ENCODE data around the gene TMC7. TPM values are rescaled to one million over a fixed set of nuclear protein-coding genes. Genes with fewer than 3 reads are reported as not detected.
"Not testable (repeated sequence)": the region's sequence is repeated elsewhere in the genome, so short reads cannot be mapped to it uniquely, and the experiment has no call there.

TMC7 gene
- total RNA-seq, 3 donors from 2014 or later: 0.64 to 1.3 (median 0.73) TPM

DNA sequence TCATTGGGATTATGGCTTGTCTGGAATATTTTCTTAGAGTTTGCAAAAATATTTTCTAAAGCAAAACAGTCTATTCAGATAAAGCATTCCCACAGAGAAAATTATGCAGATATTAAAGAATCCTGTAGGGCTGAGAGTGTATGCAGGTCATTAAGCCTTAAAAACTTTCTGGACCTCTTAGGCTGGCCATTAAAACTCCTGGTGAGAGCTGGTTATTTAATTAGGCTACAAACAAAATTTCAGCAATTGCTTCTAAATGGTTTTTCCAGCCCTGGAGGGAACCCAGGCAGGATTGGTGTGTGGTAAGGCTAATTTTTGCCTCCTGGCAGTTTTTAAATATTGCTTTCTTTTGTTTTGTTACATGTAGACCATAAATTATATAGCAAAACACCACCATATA, 30.2 kb upstream of the TMC7 start:
- no peak overlapping the region for H3K4me3 ChIP-seq
- no peak for DNase-seq (ENCODE audit: low spot score in 2 of 2)
- TF ChIP-seq POLR2AphosphoS5 (IDR thresholded peaks at IDR 0.05): no peak
- TF ChIP-seq, protein P1, sequence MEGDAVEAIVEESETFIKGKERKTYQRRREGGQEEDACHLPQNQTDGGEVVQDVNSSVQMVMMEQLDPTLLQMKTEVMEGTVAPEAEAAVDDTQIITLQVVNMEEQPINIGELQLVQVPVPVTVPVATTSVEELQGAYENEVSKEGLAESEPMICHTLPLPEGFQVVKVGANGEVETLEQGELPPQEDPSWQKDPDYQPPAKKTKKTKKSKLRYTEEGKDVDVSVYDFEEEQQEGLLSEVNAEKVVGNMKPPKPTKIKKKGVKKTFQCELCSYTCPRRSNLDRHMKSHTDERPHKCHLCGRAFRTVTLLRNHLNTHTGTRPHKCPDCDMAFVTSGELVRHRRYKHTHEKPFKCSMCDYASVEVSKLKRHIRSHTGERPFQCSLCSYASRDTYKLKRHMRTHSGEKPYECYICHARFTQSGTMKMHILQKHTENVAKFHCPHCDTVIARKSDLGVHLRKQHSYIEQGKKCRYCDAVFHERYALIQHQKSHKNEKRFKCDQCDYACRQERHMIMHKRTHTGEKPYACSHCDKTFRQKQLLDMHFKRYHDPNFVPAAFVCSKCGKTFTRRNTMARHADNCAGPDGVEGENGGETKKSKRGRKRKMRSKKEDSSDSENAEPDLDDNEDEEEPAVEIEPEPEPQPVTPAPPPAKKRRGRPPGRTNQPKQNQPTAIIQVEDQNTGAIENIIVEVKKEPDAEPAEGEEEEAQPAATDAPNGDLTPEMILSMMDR (IDR thresholded peaks at IDR 0.05): no peak
- TF ChIP-seq POLR2A (IDR thresholded peaks at IDR 0.05): no peak
- H3K9me3 ChIP-seq: no peaks in the 10 kb centered on the region
- no peaks in the 10 kb centered on the region for H3K27me3 ChIP-seq
- no peak overlapping the region for H3K27ac ChIP-seq
- H3K36me3 ChIP-seq: no peaks in the 10 kb centered on the region
- intact Hi-C loops (cut with DNase I; ENCODE audit: low total_unique reads): no loop called here
- no peaks in the 10 kb centered on the region for H3K4me1 ChIP-seq

DNA sequence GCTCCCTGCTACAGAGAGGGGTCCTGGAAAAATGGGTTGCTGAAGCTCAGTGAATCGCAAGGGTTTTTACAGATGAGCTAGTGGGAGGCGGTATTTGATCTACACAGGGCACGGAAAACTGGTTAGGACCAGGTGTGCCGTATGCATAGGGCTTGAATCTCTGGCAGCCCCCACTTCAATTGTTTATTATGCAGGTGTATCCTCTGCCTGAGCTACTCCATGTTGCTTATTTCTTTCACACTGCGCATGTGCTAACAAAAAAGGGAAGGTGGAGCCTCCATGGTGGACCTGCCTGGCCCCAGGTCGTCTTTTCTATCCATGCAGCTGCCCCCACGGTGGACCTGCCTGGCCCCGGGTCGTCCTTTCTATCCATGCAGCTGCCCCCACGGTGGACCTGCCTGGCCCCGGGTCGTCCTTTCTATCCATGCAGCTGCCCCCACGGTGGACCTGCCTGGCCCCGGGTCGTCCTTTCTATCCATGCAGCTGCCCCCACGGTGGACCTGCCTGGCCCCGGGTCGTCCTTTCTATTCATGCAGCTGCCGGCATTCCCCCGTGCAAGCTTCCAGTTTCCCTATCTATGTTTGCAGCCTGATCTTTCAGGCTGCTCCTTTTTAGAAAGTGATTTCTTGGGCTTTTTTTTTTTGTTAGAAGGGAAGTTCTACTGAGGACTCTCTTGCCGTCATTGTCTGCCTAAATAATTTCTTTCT, 27.7 kb upstream of the TMC7 start:
- H3K27me3 ChIP-seq: not testable (repeated sequence)

DNA sequence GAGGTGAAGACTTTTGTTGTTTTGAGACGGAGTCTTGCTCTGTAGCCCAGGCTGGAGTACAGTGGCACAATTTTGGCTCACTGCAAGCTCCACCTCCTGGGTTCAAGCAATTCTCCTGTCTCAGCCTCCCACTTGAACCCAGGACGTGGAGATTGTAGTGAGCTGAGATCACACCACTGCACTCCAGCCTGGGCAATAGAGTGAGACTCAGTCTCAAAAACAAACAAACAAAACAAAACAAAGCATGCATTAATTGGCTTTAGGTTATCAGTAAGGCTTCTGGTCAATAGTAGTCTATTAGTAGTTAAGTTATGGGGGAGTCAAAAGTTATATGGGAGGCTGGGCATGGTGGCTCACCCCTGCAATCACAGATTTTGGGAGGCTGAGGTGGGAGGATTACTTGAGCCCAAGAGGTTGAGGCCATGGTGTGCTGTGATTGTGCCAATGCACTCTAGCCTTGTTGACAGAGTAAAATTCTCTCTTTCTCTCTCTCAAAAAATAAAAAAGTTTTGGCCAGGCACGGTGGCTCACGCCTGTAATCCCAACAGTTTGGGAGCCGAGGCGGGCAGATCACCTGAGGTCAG, 27.0 kb upstream of the TMC7 start:
- H3K27ac ChIP-seq; DNase-seq (ENCODE audit: low spot score in 2 of 2); H3K9me3 ChIP-seq; H3K27me3 ChIP-seq; intact Hi-C loops (cut with DNase I; ENCODE audit: low total_unique reads); H3K4me1 ChIP-seq; H3K36me3 ChIP-seq: not testable (repeated sequence)
- peak overlapping the region in 2 of 3 donors; percentile 34 to 43 for H3K4me3 ChIP-seq

More for the DNA sequence above, 27.7 kb upstream of the TMC7 start:
- DNase-seq (ENCODE audit: low spot score in 2 of 2); intact Hi-C loops (cut with DNase I; ENCODE audit: low total_unique reads); H3K27ac ChIP-seq; H3K4me1 ChIP-seq; H3K9me3 ChIP-seq; H3K36me3 ChIP-seq: not testable (repeated sequence)
- peak overlapping the region in 2 of 3 donors; percentile 34 to 43 for H3K4me3 ChIP-seq

DNA sequence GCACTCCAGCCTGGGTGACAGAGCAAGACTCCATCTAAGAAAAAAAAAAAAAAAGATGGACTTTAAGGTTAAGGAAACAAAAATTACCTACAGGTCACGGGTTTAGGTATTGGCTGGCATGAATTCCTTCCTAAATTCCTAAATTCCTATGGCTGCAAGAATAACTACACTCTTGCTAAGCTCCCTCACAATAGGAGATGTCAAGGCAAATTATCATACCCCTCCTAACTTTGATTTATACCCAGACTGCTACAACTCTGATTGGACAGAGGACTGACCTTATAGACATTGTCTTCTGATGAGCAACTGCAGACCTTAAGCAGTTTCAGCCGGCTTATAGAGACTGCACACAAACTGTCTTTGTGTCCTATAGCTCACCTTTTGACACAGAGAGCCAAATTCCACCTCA, 25.1 kb upstream of the TMC7 start:
- H3K27me3 ChIP-seq: no peaks in the 10 kb centered on the region
- DNase-seq (ENCODE audit: low spot score in 2 of 2): no peak
- no peak for TF ChIP-seq POLR2A (IDR thresholded peaks at IDR 0.05)
- no peak for TF ChIP-seq POLR2AphosphoS5 (IDR thresholded peaks at IDR 0.05)
- TF ChIP-seq, protein P1 (IDR thresholded peaks at IDR 0.05): no peak
- H3K36me3 ChIP-seq: no peaks in the 10 kb centered on the region
- H3K4me3 ChIP-seq: no peak overlapping the region
- H3K27ac ChIP-seq: no peak overlapping the region
- intact Hi-C loops (cut with DNase I; ENCODE audit: low total_unique reads): no loop called here
- H3K9me3 ChIP-seq: no peaks in the 10 kb centered on the region
- no peaks in the 10 kb centered on the region for H3K4me1 ChIP-seq

GRCh38 chr16:18959031-18959505, 24.7 kb upstream of the TMC7 start:
- Histone ChIP-seq H3K27me3 (no peaks in the 10 kb centered on the region), H3K4me1 (no peaks in the 10 kb centered on the region), H3K36me3 (no peaks in the 10 kb centered on the region), H3K4me3 (no peak overlapping the region), H3K9me3 (no peaks in the 10 kb centered on the region), H3K27ac (no peak overlapping the region)
- DNase-seq (ENCODE audit: low spot score in 2 of 2): no peak
- no peak for TF ChIP-seq POLR2A (IDR thresholded peaks at IDR 0.05)
- no peak for TF ChIP-seq POLR2AphosphoS5 (IDR thresholded peaks at IDR 0.05)
- TF ChIP-seq, protein P1 (IDR thresholded peaks at IDR 0.05): no peak
- intact Hi-C loops (cut with DNase I; ENCODE audit: low total_unique reads): no loop called here

DNA sequence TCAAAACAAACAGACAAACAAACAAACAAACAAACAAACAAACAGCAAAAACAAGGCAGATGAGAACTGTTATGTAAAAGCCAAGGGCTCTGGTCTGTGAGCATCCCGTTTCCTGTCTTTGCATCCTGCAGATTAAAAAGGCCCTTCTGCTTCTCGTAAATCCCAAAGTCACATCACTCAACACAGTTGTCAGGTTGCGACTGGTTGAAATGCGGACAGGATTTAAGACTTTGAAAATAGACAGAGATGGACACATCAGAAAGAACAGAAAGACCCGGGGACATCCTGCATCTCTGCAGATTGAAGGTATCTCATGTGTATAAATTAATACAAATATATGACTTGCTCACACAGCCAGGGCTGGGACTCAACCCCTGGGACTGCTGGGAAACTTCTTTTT, 18.2 kb upstream of the TMC7 start:
- Histone ChIP-seq H3K4me1 (no peaks in the 10 kb centered on the region), H3K27ac (no peak overlapping the region), H3K36me3 (no peaks in the 10 kb centered on the region), H3K9me3 (no peaks in the 10 kb centered on the region), H3K27me3 (no peaks in the 10 kb centered on the region), H3K4me3 (no peak overlapping the region)
- DNase-seq (ENCODE audit: low spot score in 2 of 2): no peak
- TF ChIP-seq POLR2A (IDR thresholded peaks at IDR 0.05) (no peak), POLR2AphosphoS5 (IDR thresholded peaks at IDR 0.05) (no peak)
- TF ChIP-seq, protein P1 (IDR thresholded peaks at IDR 0.05): no peak
- intact Hi-C loops (cut with DNase I; ENCODE audit: low total_unique reads): no loop called here

All from breast epithelium (tissue), 4 donors.